NCI-H748 (cell line): ENCODE data around the gene RAMP3.
"Not testable (repeated sequence)": the region's sequence is repeated elsewhere in the genome, so short reads cannot be mapped to it uniquely, and the experiment has no call there.

ENCODE experiments used
- DNase-seq: peaks from one replicate; lab custom pipeline; 2025; ENCODE audit not compliant: unreplicated experiment; lab: John Stamatoyannopoulos, UW

The RAMP3 gene

GRCh38 chr7:45157653-45158401 is at the start of gene RAMP3:
TSS of gene RAMP3 (plus strand) at chr7:45157791. CDS start at chr7:45157829, 38 bp downstream.
- no peak for DNase-seq

- DNase-seq = no peak
Measured at GRCh38 chr7:45108863-45109262, 48.7 kb upstream of the RAMP3 start.

GRCh38 chr7:45111298-45112223 is 46.0 kb upstream of the RAMP3 start, which contains the start of gene TBRG4:
TSS of gene TBRG4 (minus strand) at chr7:45111697. CDS start at chr7:45109237, 2,460 bp downstream.
- DNase-seq = peak; percentile 97

GRCh38 chr7:45112648-45113047 is 44.9 kb upstream of the RAMP3 start:
- DNase-seq = no peak

- not testable (repeated sequence) for DNase-seq
Measured at GRCh38 chr7:45114257-45114656, 43.3 kb upstream of the RAMP3 start.

GRCh38 chr7:45114926-45115325 is 42.7 kb upstream of the RAMP3 start:
- DNase-seq = no peak

- no peak for DNase-seq
Measured at GRCh38 chr7:45116048-45116447, 41.5 kb upstream of the RAMP3 start.

GRCh38 chr7:45117582-45117981 is 40.0 kb upstream of the RAMP3 start:
- DNase-seq = no peak

- DNase-seq = no peak
Measured at GRCh38 chr7:45118292-45118691, 39.3 kb upstream of the RAMP3 start.

- DNase-seq = no peak
Measured at GRCh38 chr7:45118889-45119331, 38.7 kb upstream of the RAMP3 start.

GRCh38 chr7:45119550-45119949 is 38.0 kb upstream of the RAMP3 start:
- DNase-seq = no peak

- no peak for DNase-seq
Measured at GRCh38 chr7:45122975-45123860, 34.4 kb upstream of the RAMP3 start.

- no peak for DNase-seq
Measured at GRCh38 chr7:45123913-45124710, 33.5 kb upstream of the RAMP3 start.

GRCh38 chr7:45125193-45125904 is 32.2 kb upstream of the RAMP3 start:
- no peak for DNase-seq

- no peak for DNase-seq
Measured at GRCh38 chr7:45126201-45126600, 31.4 kb upstream of the RAMP3 start.

GRCh38 chr7:45126920-45127319 is 30.7 kb upstream of the RAMP3 start:
- DNase-seq = no peak

- no peak for DNase-seq
Measured at GRCh38 chr7:45129181-45129800, 28.3 kb upstream of the RAMP3 start.

GRCh38 chr7:45129906-45130305 is 27.7 kb upstream of the RAMP3 start:
- no peak for DNase-seq

GRCh38 chr7:45130910-45131309 is 26.7 kb upstream of the RAMP3 start:
- DNase-seq = no peak
